K562 (cell line): Measurements from ENCODE around the gene CRYZL1. TPM values are rescaled to one million over a fixed set of nuclear protein-coding genes. Genes with fewer than 3 reads are reported as not detected.

Source experiments
- ARID2 ChIP-seq: fragments of 450-650 bp; IDR thresholded peaks from 2 replicates; pipeline ENCODE4 v1.6.1; 2017; ENCODE audit warnings: antibody characterized with exemption, mild to moderate bottlenecking
- ARID3A ChIP-seq: IDR thresholded peaks from 2 replicates; pipeline ENCODE4 v1.6.1; 2012; ENCODE audit warnings: low read depth, low read length, improper control_type of control experiment, borderline replicate concordance
- DDX20 ChIP-seq: fragments of 450-650 bp; IDR thresholded peaks from 2 replicates; pipeline ENCODE4 v1.6.1; 2016; ENCODE audit warnings: missing genetic modification characterization, low read depth, mild to moderate bottlenecking, missing compliant biosample characterization, moderate library complexity
- HEY1 ChIP-seq: fragments of 250-450 bp; sonication (Bioruptor Pico); IDR thresholded peaks from 2 replicates; pipeline ENCODE4 v1.5.0; 2020; ENCODE audit warnings: mild to moderate bottlenecking, moderate library complexity, borderline replicate concordance
- HNRNPLL ChIP-seq: fragments of 200-400 bp; formaldehyde crosslinking; IDR thresholded peaks from 2 replicates; pipeline ENCODE4 v1.6.1; 2017; ENCODE audit warnings: low read length, low read depth, mild to moderate bottlenecking; ENCODE audit not compliant: poor library complexity, severe bottlenecking
- L3MBTL2 ChIP-seq: fragments of 450-650 bp; IDR thresholded peaks from 2 replicates; pipeline ENCODE4 v1.6.1; 2016; ENCODE audit warnings: mild to moderate bottlenecking, moderate library complexity
- NFE2 ChIP-seq: IDR thresholded peaks from 2 replicates; pipeline ENCODE4 v1.6.1; 2014; ENCODE audit warnings: antibody characterized with exemption, low read depth
- PCBP2 ChIP-seq: fragments of 200-400 bp; formaldehyde crosslinking; IDR thresholded peaks from 2 replicates; pipeline ENCODE4 v1.6.1; 2018; ENCODE audit warnings: low read length, low read depth, mild to moderate bottlenecking, moderate library complexity; ENCODE audit not compliant: poor library complexity, severe bottlenecking
- SRSF3 ChIP-seq: fragments of 200-400 bp; formaldehyde crosslinking; IDR thresholded peaks from 2 replicates; pipeline ENCODE4 v1.6.1; 2016; ENCODE audit warnings: mild to moderate bottlenecking, low read length, moderate library complexity; ENCODE audit not compliant: insufficient read depth
- TFAM ChIP-seq: fragments of 250-450 bp; sonication (Bioruptor Pico); conservative IDR thresholded peaks from 2 replicates; pipeline ENCODE4 v1.5.0; 2021; ENCODE audit warnings: mild to moderate bottlenecking, moderate library complexity
- TSC22D4 ChIP-seq: fragments of 450-650 bp; IDR thresholded peaks from 2 replicates; pipeline ENCODE4 v1.6.1; 2016; ENCODE audit warnings: missing genetic modification characterization, missing biosample characterization, control low read depth
- TSHZ1 ChIP-seq: fragments of 250-450 bp; sonication (Bioruptor Pico); IDR thresholded peaks from 2 replicates; pipeline ENCODE4 v1.4.0; 2020; ENCODE audit warnings: mild to moderate bottlenecking, moderate library complexity
- ZBTB49 ChIP-seq: sonication (generic); formaldehyde crosslinking; IDR thresholded peaks from 2 replicates; pipeline ENCODE4 v1.8.0; 2022; ENCODE audit warnings: missing genetic modification reagents, mild to moderate bottlenecking, borderline replicate concordance
- ZMIZ1 ChIP-seq, 2 experiments: fragments of 150-350 bp in 1 of 2; IDR thresholded peaks; 2 replicates each; pipeline ENCODE4 v1.6.1; 2012 to 2016; ENCODE audit warnings: low read depth in 2 of 2, low read length in 2 of 2, mild to moderate bottlenecking in 1 of 2, moderate library complexity in 1 of 2
- ZNF347 ChIP-seq: fragments of 450-650 bp; formaldehyde crosslinking; IDR thresholded peaks from 2 replicates; pipeline ENCODE4 v1.4.0; 2020; ENCODE audit warnings: low read depth, mild to moderate bottlenecking, moderate library complexity
- polyA plus RNA-seq, 8 experiments: library from polyadenylated mRNA; depleted of rRNA in 4 of 8; stranded (reverse) in 5 of 8; unstranded in 3 of 8; fragments of >200 nt; fragmentation: Nextera tagmentation in 2 of 8; fragmentation: Illumina TruSeq in 1 of 8; extraction: Ambion mirVana in 2 of 8; extraction: Trizol in 1 of 8; gene quantifications; 2 replicates each; pipeline versions ENCODE4 v1.2.1 to v1.2.3, GENCODE V29; 2011 to 2014; ENCODE audit warnings: inconsistent platforms in 1 of 8, missing spikeins in 1 of 8
- total RNA-seq, 7 experiments: library from RNA; depleted of rRNA in 6 of 7; stranded (reverse); fragments of >200 nt in 6 of 7; fragmentation: Illumina TruSeq in 2 of 7; extraction: Trizol in 2 of 7; gene quantifications; 2 replicates each; pipeline versions ENCODE4 v1.2.1 to v1.2.3, GENCODE V29; 2011 to 2021; ENCODE audit warnings: low replicate concordance in 1 of 7

Gene CRYZL1
- total and polyA plus RNA-seq, 9 of the 15 experiments (the other 6 are each of a cell fraction or from before 2014, with no cell fraction given) = 19.9 to 98.2 (median 39.2) TPM

GRCh38 chr21:33641352-33642026, at the start of gene CRYZL1 (continued):
- TF ChIP-seq ARID3A = no peak
- no peak for TF ChIP-seq ZMIZ1 (IDR thresholded peaks at IDR 0.05; ENCODE audit: low read depth in 2 of 2, low read length in 2 of 2)
- no peak for TF ChIP-seq ARID2
- no peak for TF ChIP-seq SRSF3
- TF ChIP-seq L3MBTL2 = peak; percentile 92
- no peak for TF ChIP-seq PCBP2
- TF ChIP-seq NFE2 = no peak
- TF ChIP-seq DDX20 (tag) = no peak
- no peak for TF ChIP-seq TSHZ1 (CRISPR knock-in tag)
- 0 out of 2 replicates have a peak, but pooled peaks have one; percentile 57 for TF ChIP-seq HEY1 (CRISPR knock-in tag)
- TF ChIP-seq TFAM (CRISPR knock-in tag) = no peak
- TF ChIP-seq HNRNPLL = no peak
- no peak for TF ChIP-seq ZNF347 (CRISPR knock-in tag)
- TF ChIP-seq ZBTB49 (CRISPR knock-in tag) = no peak
- no peak for TF ChIP-seq TSC22D4 (tag)
